A549 treated with dexamethasone at 1 μM for 4 hours (cell line): ENCODE results near the gene CD3G. TPM values are rescaled to one million over a fixed set of nuclear protein-coding genes. Genes with fewer than 3 reads are reported as not detected.

Experiments
- total RNA-seq: library from RNA; stranded (reverse); fragments of 200-300 nt; extraction: Qiagen RNA extraction; gene quantifications from 5 replicates; pipeline ENCODE4 v1.2.3, GENCODE V29; 2022

CD3G gene
- not detected in 5 replicates for total RNA-seq

GRCh38 chr11:118343981-118344515, at the start of gene CD3G:
Gene CD3G, plus strand, starts transcription at chr11:118344344. Its CDS starts 80 bp downstream, at chr11:118344424.

DNA sequence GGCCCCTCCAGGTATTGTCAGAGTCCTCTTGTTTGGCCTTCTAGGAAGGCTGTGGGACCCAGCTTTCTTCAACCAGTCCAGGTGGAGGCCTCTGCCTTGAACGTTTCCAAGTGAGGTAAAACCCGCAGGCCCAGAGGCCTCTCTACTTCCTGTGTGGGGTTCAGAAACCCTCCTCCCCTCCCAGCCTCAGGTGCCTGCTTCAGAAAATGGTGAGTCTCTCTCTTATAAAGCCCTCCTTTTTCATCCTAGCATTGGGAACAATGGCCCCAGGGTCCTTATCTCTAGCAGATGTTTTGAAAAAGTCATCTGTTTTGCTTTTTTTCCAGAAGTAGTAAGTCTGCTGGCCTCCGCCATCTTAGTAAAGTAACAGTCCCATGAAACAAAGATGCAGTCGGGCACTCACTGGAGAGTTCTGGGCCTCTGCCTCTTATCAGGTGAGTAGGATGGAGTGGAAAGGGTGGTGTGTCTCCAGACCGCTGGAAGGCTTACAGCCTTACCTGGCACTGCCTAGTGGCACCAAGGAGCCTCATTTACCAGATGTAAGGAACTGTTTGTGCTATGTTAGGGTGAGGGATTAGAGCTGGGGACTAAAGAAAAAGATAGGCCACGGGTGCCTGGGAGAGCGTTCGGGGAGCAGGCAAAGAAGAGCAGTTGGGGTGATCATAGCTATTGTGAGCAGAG, 39.4 kb upstream of the CD3G start, which contains the start of gene CD3E:
TSS of gene CD3E (plus strand) at position 163 of the 681 bp plus-strand sequence. CDS start at position 386, 223 bp downstream.

GRCh38 chr11:118342503-118343161, 1.5 kb upstream of the CD3G start, which contains the start of gene CD3D:
Gene CD3D, minus strand, starts transcription at chr11:118342705. Its CDS starts 98 bp downstream, at chr11:118342607.

DNA sequence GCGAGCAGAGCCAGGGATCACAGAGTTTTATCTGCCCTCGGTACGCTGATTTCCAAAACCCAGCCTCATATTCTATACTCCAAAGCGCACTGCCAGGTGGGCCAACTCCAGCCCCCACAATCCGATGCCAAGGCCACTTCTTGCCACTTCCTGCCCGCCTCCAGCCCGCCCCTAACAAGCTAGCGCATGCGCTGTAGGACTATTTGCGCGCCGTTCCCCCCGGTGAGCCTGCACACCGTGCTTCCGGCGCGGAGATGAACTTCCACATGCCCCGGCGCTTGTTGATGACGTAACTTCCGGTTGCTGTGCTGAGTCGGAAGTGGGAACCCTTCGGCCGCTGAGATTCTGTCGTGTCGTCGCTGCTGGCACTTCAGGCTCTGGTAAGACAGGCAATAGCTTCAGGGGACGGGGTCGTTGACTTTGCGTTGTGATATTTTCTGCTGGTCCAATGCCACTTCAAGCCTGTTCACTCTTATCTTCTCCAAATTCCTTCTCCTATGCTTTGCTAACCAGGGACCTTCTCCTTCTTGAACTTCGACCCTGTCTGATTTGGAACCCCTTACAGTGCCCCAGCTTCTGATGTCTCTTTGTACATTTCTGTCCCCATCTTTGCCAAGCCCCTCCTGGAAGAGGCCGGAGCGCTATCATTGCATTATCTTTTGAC, 15.3 kb downstream of the CD3G start, which contains the start of gene UBE4A:
TSS of gene UBE4A (plus strand) at position 306 of the 664 bp plus-strand sequence. CDS start 5,481 bp downstream, outside the sequence.

DNA sequence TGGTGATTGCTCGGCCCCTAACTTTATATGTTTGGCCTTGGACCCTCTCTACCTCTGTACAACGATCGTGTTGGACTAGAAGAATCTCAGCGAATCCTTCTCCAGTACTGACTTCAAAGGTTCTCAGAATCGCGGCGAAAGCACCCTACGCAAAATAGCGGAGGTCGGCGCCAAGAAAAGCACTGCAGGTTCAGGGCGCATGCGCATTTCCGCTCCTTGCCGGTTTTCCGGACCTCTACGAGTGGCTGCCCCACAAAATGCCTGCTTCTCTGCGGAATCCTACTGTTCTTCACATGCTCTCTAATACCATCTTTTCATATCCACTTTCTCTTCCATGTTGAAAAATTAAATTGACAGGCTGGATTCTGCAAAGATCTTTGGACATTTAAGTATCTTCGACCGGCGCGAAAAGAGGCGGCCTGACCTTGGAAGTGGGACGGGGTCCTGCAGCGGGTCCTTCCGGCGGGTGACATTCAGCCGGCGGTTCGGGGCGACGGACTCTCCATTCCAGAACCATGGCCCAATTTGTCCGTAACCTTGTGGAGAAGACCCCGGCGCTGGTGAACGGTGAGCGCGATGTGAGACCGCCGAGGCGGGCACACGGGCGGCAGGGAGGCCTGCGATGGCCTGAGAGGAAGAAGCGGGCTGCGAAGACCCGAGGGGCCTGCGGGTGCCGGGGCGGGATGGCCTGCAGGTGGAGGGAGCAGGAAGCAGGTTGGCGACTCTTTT, 57.2 kb downstream of the CD3G start, which contains the start of gene ATP5MG:
TSS of gene ATP5MG (plus strand) at position 456 of the 729 bp plus-strand sequence. CDS start at position 516, 60 bp downstream.

Other genes starting within 250 kb of the CD3G start
- 0.02 to 0.08 TPM (median 0.05 TPM) in 4 of 5 replicates, not detected in the other for gene SCN4B, start 191.5 kb upstream of the CD3G start, total RNA-seq
- gene SCN2B, start 167.7 kb upstream of the CD3G start, total RNA-seq: not detected in 5 replicates
- gene JAML, start 119.3 kb upstream of the CD3G start, total RNA-seq: not detected in 5 replicates
- gene MPZL3, start 92.0 kb upstream of the CD3G start, total RNA-seq: 0.28 to 0.52 TPM (median 0.45 TPM) in 5 replicates
- gene MPZL2, start 80.0 kb upstream of the CD3G start, total RNA-seq: 0.06 TPM in 1 of 5 replicates, not detected in the others
- not detected in 5 replicates for gene CD3E, start 39.6 kb upstream of the CD3G start, total RNA-seq
- gene CD3D, start 1.6 kb upstream of the CD3G start, total RNA-seq: not detected in 5 replicates
- gene UBE4A, start 15.3 kb downstream of the CD3G start, total RNA-seq: 9.3 to 13.2 TPM (median 11.6 TPM) in 5 replicates
- gene ATP5MG, start 57.3 kb downstream of the CD3G start, total RNA-seq: 162 to 203 TPM (median 174 TPM) in 5 replicates
- gene KMT2A, start 92.1 kb downstream of the CD3G start, total RNA-seq: 10.4 to 14.0 TPM (median 12.9 TPM) in 5 replicates
- not detected in 5 replicates for gene TTC36, start 183.1 kb downstream of the CD3G start, total RNA-seq
- 0.28 to 0.70 TPM (median 0.45 TPM) in 5 replicates for gene TMEM25, start 186.8 kb downstream of the CD3G start, total RNA-seq
- gene IFT46, start 221.6 kb downstream of the CD3G start, total RNA-seq: 17.1 to 20.0 TPM (median 17.4 TPM) in 5 replicates
- 90.4 to 98.1 TPM (median 95.8 TPM) in 5 replicates for gene ARCN1, start 228.1 kb downstream of the CD3G start, total RNA-seq